GM19463 (cell line): ENCODE measurements around the gene RIMS1.

Source experiments
- ATAC-seq: cut with Tn5 transposase; IDR thresholded peaks from one replicate; pipeline ENCODE4 v1.9.1; 2021; ENCODE audit warnings: mild to moderate bottlenecking, moderate library complexity; ENCODE audit not compliant: unreplicated experiment

Gene RIMS1

GRCh38 chr6:72219536-72219935 lies 333.2 kb downstream of the RIMS1 start:
- no peak for ATAC-seq

- no peak for ATAC-seq
Observed at GRCh38 chr6:72238021-72238420, 351.7 kb downstream of the RIMS1 start.

DNA sequence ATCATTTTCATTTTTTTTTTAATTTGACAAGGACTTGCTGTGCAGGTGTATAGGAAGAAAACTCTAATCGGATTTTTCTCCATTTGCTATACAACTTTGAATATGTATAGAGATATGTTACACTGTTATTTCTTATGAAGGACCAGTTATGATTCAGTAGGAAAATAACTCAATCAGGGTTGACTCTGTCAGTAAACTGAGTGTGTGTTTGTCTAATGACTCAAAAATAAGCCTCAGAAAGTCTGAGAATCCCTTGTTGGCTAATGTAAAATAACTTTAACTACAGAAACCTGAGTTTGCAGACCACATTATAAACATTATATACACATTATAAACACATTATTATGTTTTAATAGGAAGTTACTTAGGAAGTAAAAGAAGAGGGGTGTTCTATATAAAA lies 352.6 kb downstream of the RIMS1 start:
- ATAC-seq = no peak

GRCh38 chr6:72245565-72245964 lies 359.2 kb downstream of the RIMS1 start:
- ATAC-seq = no peak

DNA sequence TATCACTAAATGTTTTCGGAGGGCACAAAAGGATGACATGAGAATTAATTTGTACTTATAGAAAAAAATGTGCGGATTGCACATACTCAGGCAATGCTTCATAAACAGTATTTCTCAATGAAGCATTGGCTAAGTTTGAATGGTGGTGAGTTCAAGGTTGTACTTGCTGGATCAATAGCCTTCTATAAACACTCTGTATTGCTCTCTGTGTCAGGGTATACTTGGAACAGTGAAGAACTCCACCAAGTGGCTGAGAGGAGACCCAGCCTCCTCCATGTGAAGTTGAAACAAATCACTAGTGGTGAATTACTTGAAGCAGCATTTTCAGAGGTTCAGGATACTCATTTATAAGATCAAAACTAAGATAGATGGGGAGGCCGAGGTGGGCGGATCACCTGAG lies 360.6 kb downstream of the RIMS1 start:
- ATAC-seq = no peak

GRCh38 chr6:72248621-72249020 lies 362.3 kb downstream of the RIMS1 start:
- ATAC-seq = no peak

DNA sequence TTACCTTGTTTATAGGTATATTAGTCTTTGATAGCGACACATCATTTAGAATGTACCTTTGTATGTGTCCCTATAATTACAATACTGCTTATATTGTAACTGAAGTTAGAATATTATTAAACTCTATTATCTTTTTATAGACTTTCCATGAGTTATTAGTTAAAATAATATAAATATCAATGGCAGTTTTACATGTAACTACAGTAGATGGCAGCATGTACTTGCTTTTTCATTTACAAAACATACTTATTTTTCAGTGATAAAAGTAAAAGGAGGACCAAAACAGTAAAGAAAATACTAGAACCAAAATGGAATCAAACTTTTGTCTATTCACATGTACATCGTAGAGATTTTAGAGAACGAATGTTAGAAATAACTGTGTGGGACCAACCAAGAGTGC lies 364.3 kb downstream of the RIMS1 start:
- no peak for ATAC-seq

DNA sequence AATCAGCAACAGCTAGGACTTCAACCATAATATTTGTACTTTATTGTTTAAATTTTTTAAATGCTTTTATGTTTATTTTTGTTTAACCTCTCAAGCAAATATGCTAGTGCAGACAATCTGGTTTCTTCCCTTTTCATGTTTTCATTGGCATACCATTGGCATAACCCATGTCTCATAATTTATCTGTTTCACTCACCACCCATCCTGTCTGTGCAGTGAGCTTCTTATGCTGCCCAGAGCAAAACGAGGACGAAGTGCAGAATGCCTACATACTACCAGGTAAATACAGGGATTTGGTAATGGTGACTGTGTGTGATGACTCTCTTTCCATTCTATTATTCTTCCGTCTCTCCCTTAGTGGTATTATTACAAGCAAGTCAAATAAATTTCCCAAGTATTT lies 374.1 kb downstream of the RIMS1 start:
- ATAC-seq = no peak

- ATAC-seq = no peak
Observed at GRCh38 chr6:72261554-72261953, 375.2 kb downstream of the RIMS1 start.

- ATAC-seq = no peak
Observed at GRCh38 chr6:72262254-72262653, 375.9 kb downstream of the RIMS1 start.

- ATAC-seq = no peak
Observed at GRCh38 chr6:72267470-72267869, 381.1 kb downstream of the RIMS1 start.

GRCh38 chr6:72271531-72271930 lies 385.2 kb downstream of the RIMS1 start:
- no peak for ATAC-seq

- no peak for ATAC-seq
Observed at GRCh38 chr6:72272958-72273357, 386.6 kb downstream of the RIMS1 start.

- ATAC-seq = no peak
Observed at GRCh38 chr6:72275888-72276287, 389.5 kb downstream of the RIMS1 start.

DNA sequence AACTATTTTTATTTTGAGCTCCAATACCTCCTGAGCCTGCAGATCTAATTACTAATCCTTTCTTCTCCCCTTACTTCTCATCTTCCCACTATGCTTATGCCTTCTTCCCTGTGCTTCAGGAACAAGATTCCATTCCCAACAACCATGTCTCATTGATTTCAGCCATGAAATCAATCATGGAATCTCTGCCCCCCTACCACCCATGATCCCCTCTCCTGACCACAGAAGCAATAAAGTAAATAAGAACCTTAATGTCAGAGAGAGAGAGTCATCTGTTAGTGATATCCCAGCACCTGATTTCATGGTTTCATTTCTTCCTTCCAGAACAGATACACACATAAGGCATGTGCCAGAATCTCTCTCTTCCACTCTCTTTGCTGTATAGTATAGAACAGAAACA lies 395.9 kb downstream of the RIMS1 start:
- no peak for ATAC-seq

GRCh38 chr6:72283571-72283970 lies 397.2 kb downstream of the RIMS1 start:
- ATAC-seq = no peak

GRCh38 chr6:72286911-72287311 lies 400.6 kb downstream of the RIMS1 start:
- no peak for ATAC-seq

DNA sequence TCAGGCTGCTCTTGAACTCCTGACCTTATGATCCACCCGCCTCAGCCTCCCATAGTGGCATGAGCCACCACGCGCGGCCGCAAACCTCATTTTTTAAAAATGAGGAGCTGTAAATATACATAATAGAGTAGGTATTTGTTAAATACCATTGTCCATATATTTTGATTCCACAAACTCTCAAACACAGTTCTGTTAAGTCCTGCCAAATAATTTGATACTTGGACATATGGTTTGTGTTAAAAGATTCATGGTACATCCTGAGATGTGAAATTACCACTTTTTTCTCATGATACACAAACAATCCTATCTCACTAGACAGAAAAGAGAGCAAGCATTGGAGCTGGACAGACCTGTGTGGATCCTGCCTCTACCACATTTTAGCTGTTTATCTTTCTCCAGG lies 401.5 kb downstream of the RIMS1 start:
- ATAC-seq = no peak

GRCh38 chr6:72288592-72288991 lies 402.2 kb downstream of the RIMS1 start:
- ATAC-seq = no peak

GRCh38 chr6:72290620-72291019 lies 404.3 kb downstream of the RIMS1 start:
- no peak for ATAC-seq

GRCh38 chr6:72296375-72296774 lies 410.0 kb downstream of the RIMS1 start:
- no peak for ATAC-seq

- no peak for ATAC-seq
Observed at GRCh38 chr6:72305971-72306370, 419.6 kb downstream of the RIMS1 start.

DNA sequence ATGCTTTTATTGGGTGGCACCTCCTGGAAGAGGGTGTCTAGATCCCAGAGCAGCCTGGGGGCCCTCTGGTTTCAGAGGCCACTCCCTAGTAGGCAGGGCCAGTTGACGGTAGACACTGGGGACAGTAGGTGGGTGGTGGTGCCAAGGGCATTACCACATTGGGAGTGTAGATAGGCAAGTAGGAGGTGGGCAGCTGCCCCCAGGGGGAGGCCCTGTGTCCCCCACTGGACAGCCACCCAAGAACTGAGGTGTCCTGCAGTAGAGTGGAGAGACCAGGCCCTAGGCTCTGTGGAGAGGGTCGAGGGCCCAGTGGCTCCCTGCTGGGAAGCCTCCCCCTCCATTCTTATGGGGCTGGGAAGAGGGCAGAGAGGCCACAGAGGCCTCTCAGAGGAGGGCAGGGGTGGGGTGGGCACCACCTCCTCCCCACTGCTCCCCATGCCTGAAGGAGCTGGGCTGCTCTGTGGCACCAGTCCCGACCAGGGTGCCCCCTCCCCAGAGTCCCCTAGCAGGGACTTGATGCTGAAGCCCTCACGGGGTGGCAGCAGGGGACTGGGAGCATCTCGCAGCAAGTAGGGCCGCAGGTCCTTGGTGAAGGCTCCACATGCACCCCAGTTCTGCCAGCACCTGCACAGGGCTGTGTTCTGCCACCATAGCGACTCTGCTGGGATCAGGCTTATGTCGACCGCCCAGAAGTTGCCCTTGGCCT lies 430.5 kb downstream of the RIMS1 start:
- ATAC-seq = no peak
